ENCODE results near the gene KCNG4.

Gene KCNG4

GRCh38 chr16:84178892-84179611 is 60.8 kb downstream of the KCNG4 start:
- no peak for TF ChIP-seq POLR2AphosphoS5 (IDR thresholded peaks at IDR 0.05; ENCODE audit: low read depth, low read length)
- no peak for TF ChIP-seq SPI1 (IDR thresholded peaks at IDR 0.05; ENCODE audit: low read depth, low read length)
- TF ChIP-seq TAF1 (IDR thresholded peaks at IDR 0.05; ENCODE audit: low read depth, low read length) = no peak
- no peak for TF ChIP-seq POU2F2 (IDR thresholded peaks at IDR 0.05; ENCODE audit: low read depth, low read length)
- no peak for TF ChIP-seq PAX5 (IDR thresholded peaks at IDR 0.05; ENCODE audit: insufficient read depth, low read length, severe bottlenecking)
- no peak for TF ChIP-seq POLR2A (IDR thresholded peaks at IDR 0.05; ENCODE audit: low read depth, low read length)
- FAIRE-seq = no peak
- no peak for DNase-seq (ENCODE audit: insufficient read length, low spot score)

- TF ChIP-seq POLR2A (IDR thresholded peaks at IDR 0.05; ENCODE audit: low read depth, low read length) = no peak
- TF ChIP-seq SPI1 (IDR thresholded peaks at IDR 0.05; ENCODE audit: low read depth, low read length) = no peak
- TF ChIP-seq PAX5 (IDR thresholded peaks at IDR 0.05; ENCODE audit: insufficient read depth, low read length, severe bottlenecking) = no peak
- no peak for TF ChIP-seq TAF1 (IDR thresholded peaks at IDR 0.05; ENCODE audit: low read depth, low read length)
- no peak for TF ChIP-seq POLR2AphosphoS5 (IDR thresholded peaks at IDR 0.05; ENCODE audit: low read depth, low read length)
- no peak for TF ChIP-seq POU2F2 (IDR thresholded peaks at IDR 0.05; ENCODE audit: low read depth, low read length)
- no peak for DNase-seq (ENCODE audit: insufficient read length, low spot score)
- no peak for FAIRE-seq
Observed at GRCh38 chr16:84178146-84178765, 61.6 kb downstream of the KCNG4 start.

GRCh38 chr16:84177741-84178073 is 62.1 kb downstream of the KCNG4 start:
- TF ChIP-seq POLR2A (IDR thresholded peaks at IDR 0.05; ENCODE audit: low read depth, low read length) (no peak), TAF1 (IDR thresholded peaks at IDR 0.05; ENCODE audit: low read depth, low read length) (no peak), POLR2AphosphoS5 (IDR thresholded peaks at IDR 0.05; ENCODE audit: low read depth, low read length) (no peak), SPI1 (IDR thresholded peaks at IDR 0.05; ENCODE audit: low read depth, low read length) (no peak)
- FAIRE-seq = no peak
- DNase-seq (ENCODE audit: insufficient read length, low spot score) = no peak

- DNase-seq (ENCODE audit: insufficient read length, low spot score) (no peak), FAIRE-seq (no peak)
- TF ChIP-seq TAF1 (IDR thresholded peaks at IDR 0.05; ENCODE audit: low read depth, low read length) (no peak), POU2F2 (IDR thresholded peaks at IDR 0.05; ENCODE audit: low read depth, low read length) (no peak), PAX5 (IDR thresholded peaks at IDR 0.05; ENCODE audit: insufficient read depth, low read length, severe bottlenecking) (no peak), POLR2A (IDR thresholded peaks at IDR 0.05; ENCODE audit: low read depth, low read length) (no peak), POLR2AphosphoS5 (IDR thresholded peaks at IDR 0.05; ENCODE audit: low read depth, low read length) (0 out of 2 replicates have a peak, but pooled peaks have one; percentile 43), SPI1 (IDR thresholded peaks at IDR 0.05; ENCODE audit: low read depth, low read length) (no peak)
Observed at GRCh38 chr16:84176192-84177053, 63.4 kb downstream of the KCNG4 start.

GRCh38 chr16:84175350-84176081 is 64.3 kb downstream of the KCNG4 start:
- FAIRE-seq (peak; percentile 40), DNase-seq (ENCODE audit: insufficient read length, low spot score) (no peak)
- TF ChIP-seq SPI1 (IDR thresholded peaks at IDR 0.05; ENCODE audit: low read depth, low read length) (peak; percentile 85), POLR2A (IDR thresholded peaks at IDR 0.05; ENCODE audit: low read depth, low read length) (no peak)

- no peak for FAIRE-seq
- TF ChIP-seq PAX5 (IDR thresholded peaks at IDR 0.05; ENCODE audit: insufficient read depth, low read length, severe bottlenecking) = no peak
- TF ChIP-seq POLR2AphosphoS5 (IDR thresholded peaks at IDR 0.05; ENCODE audit: low read depth, low read length) = no peak
- no peak for TF ChIP-seq POLR2A (IDR thresholded peaks at IDR 0.05; ENCODE audit: low read depth, low read length)
- no peak for TF ChIP-seq TAF1 (IDR thresholded peaks at IDR 0.05; ENCODE audit: low read depth, low read length)
- TF ChIP-seq POU2F2 (IDR thresholded peaks at IDR 0.05; ENCODE audit: low read depth, low read length) = no peak
- no peak for TF ChIP-seq SPI1 (IDR thresholded peaks at IDR 0.05; ENCODE audit: low read depth, low read length)
- no peak for DNase-seq (ENCODE audit: insufficient read length, low spot score)
Observed at GRCh38 chr16:84174396-84174795, 65.4 kb downstream of the KCNG4 start.

GRCh38 chr16:84169765-84170310 is 70.0 kb downstream of the KCNG4 start:
- FAIRE-seq (no peak), DNase-seq (ENCODE audit: insufficient read length, low spot score) (no peak)
- TF ChIP-seq POU2F2 (IDR thresholded peaks at IDR 0.05; ENCODE audit: low read depth, low read length) (no peak), TAF1 (IDR thresholded peaks at IDR 0.05; ENCODE audit: low read depth, low read length) (no peak), PAX5 (IDR thresholded peaks at IDR 0.05; ENCODE audit: insufficient read depth, low read length, severe bottlenecking) (no peak), POLR2A (IDR thresholded peaks at IDR 0.05; ENCODE audit: low read depth, low read length) (no peak), POLR2AphosphoS5 (IDR thresholded peaks at IDR 0.05; ENCODE audit: low read depth, low read length) (no peak), SPI1 (IDR thresholded peaks at IDR 0.05; ENCODE audit: low read depth, low read length) (no peak)
